Fibroblast of villous mesenchyme (primary cell): ENCODE data around the gene CAMK2D. TPM values are rescaled to one million over a fixed set of nuclear protein-coding genes. Genes with fewer than 3 reads are reported as not detected.

ENCODE experiments used
- DNase-seq: peaks from one replicate; pipeline ENCODE4 v3.0.0-alpha.2; 2010; ENCODE audit warnings: low read depth
- H3K4me3 ChIP-seq: 2 replicates; pipeline ENCODE4 v1.5.1; 2011; ENCODE audit warnings: low read depth, mild to moderate bottlenecking, low read length
- total RNA-seq: library from RNA; depleted of rRNA; stranded (reverse); fragments of >200 nt; gene quantifications from 2 replicates; pipeline ENCODE4 v1.2.3, GENCODE V29; 2012
- TF ChIP-seq, protein P1 (sequence below): IDR thresholded peaks from 2 replicates; pipeline ENCODE4 v1.5.1; 2012; ENCODE audit warnings: low read depth, mild to moderate bottlenecking, low read length; ENCODE audit not compliant: insufficient read depth

Gene CAMK2D
- total RNA-seq, 1 donor: 161 TPM

DNA sequence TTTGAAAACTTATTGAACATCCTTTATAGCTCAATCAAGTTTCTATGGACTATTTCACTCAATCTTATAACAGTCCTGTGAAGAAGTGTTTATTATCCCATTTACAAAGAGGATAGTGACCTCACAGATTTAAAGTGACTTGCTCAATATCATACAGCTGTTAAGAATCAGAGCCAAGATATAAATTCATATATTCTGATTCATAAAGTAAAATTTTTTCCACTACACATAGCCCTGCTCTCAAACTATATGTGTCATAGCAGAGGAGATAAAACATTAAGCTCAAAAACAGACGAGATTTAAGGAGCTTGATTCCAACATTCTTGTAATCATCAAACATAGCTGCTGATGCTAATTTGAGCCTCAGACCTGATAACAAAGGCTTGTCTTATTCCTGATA is 226.8 kb downstream of the CAMK2D start:
- TF ChIP-seq, protein P1, sequence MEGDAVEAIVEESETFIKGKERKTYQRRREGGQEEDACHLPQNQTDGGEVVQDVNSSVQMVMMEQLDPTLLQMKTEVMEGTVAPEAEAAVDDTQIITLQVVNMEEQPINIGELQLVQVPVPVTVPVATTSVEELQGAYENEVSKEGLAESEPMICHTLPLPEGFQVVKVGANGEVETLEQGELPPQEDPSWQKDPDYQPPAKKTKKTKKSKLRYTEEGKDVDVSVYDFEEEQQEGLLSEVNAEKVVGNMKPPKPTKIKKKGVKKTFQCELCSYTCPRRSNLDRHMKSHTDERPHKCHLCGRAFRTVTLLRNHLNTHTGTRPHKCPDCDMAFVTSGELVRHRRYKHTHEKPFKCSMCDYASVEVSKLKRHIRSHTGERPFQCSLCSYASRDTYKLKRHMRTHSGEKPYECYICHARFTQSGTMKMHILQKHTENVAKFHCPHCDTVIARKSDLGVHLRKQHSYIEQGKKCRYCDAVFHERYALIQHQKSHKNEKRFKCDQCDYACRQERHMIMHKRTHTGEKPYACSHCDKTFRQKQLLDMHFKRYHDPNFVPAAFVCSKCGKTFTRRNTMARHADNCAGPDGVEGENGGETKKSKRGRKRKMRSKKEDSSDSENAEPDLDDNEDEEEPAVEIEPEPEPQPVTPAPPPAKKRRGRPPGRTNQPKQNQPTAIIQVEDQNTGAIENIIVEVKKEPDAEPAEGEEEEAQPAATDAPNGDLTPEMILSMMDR: no peak
- DNase-seq: peak; percentile 9
- H3K4me3 ChIP-seq: no peak overlapping the region

GRCh38 chr4:113531572-113531971 is 230.0 kb downstream of the CAMK2D start:
- DNase-seq: no peak
- no peak overlapping the region for H3K4me3 ChIP-seq
- TF ChIP-seq, protein P1: no peak

GRCh38 chr4:113528395-113528794 is 233.1 kb downstream of the CAMK2D start:
- H3K4me3 ChIP-seq: no peak overlapping the region
- no peak for DNase-seq
- TF ChIP-seq, protein P1: no peak

DNA sequence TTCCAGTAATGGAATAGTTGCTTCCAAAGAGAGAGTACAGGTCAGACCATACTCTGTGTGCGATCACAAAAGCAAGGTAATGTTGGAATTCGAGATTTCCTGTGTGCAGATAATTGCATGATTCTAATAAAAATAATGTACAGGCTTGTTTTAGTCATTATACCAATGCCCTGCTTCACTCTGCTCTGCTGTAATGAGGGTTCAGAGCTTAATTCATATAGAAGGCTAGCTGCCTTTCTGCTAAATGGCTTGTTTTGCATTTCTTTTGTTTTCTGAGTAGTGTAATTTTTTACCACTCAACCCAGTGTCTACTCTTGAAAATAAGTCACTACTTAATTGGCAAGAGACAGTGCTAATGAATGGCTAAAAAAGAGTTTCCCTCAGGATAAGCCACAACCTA is 236.0 kb downstream of the CAMK2D start:
- TF ChIP-seq, protein P1: no peak
- DNase-seq: no peak
- H3K4me3 ChIP-seq: no peak overlapping the region

DNA sequence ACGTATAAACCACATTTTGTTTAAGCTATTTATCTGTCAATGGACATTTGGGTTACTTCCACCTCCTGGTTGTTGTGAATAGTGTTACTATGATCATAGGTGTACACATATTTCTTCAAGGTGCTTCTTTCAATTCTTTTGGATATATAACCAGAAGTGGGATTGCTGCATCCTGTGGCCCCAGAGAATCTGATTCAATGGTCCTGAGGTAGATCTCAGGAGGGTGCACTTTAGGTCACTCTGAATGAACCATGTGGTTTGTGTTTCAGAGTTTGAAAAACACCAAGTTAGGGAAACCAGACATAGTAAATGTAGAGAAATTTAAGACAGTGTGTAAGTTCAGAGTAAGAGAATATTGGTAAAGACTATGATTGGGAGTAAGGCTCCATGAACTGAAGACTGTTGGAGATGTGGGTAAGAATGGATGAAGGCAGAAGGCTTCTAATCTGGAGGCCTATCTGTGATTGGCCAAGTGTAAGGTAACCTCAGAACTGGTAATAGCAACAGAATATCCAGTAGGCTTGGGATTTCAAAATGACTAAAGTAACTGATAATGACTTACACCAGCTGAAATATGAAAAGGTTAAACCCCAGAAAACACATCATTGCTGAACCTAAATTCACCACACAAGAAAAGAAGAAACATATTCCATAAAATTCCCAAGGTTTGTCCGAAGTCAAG is 236.9 kb downstream of the CAMK2D start:
- DNase-seq: no peak
- TF ChIP-seq, protein P1: no peak
- H3K4me3 ChIP-seq: no peak overlapping the region

DNA sequence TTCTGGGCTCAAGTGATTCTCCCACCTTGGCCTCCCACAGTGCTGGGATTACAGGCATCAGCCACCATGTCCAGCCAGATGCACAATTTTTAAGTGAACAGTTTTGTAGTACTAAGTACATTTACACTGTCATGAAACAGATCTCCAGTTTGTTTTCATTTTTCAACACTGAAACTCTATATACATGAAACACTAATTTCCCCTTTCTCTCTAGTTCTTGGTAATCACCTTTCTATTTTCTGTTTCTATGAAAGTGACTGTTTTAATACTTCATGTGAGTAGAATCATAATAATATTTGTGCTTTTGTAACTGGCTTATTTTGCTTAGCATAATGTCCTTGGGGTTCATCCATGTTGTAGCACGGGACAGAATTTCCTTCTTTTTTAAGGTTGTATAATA is 237.4 kb downstream of the CAMK2D start:
- no peak for DNase-seq
- no peak overlapping the region for H3K4me3 ChIP-seq
- TF ChIP-seq, protein P1: no peak

- H3K4me3 ChIP-seq: no peak overlapping the region
- no peak for DNase-seq
- TF ChIP-seq, protein P1: no peak
These were observed 239.1 kb downstream of the CAMK2D start for GRCh38 chr4:113522433-113522832.
